ENCODE measurements around the gene BOK. TPM values are rescaled to one million over a fixed set of nuclear protein-coding genes. Genes with fewer than 3 reads are reported as not detected.

Gene BOK
- total and polyA plus RNA-seq, 10 of the 15 experiments (the other 5 are each of a cell fraction or from before 2014, with no cell fraction given) = 0.04 to 0.15 (median 0.12) TPM; not detected in 7

DNA sequence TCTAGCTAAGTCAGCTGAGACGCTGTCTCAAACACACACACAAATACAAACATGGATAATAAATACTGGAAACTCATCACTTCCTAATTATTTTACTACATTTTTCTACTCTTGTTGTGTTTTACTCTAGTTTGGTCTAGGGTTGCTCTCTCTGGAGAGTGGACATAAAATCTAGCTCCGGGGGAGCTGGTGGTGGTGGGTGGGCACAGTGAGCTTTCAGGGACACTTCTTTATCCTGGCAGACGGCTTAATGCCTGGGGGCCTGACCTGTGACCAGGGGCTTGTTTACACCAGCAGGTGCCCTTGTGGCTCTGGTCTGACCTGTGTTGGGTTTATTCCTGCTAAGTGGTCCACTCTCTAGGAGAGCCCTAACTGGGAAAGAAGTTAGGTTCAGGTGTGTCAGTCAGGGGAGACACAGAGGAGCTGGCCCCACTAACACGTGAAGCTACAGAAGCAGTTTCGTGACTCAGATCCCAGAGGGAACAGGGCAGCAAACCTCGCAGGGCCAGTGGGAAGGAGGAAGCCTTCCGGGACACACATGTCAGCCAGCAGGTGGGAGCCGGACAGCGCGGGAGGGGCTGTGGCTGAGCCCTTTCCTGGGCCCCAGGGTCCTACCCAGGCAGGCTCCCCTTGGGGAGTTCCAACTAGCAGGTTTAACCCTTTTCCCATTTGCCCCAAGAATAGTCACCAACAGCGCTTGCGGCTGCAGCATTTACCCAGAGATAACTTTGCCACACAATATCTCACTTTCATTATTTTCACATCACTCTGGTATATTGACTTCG is 22.5 kb upstream of the BOK start:
- Histone ChIP-seq H3K4me2 (ENCODE audit: control insufficient read depth, insufficient read depth) (no peak overlapping the region), H3K27me3 (replicated peaks in 1 of 2; ENCODE audit: control insufficient read depth in 2 of 2, insufficient read depth in 2 of 2, low read length in 1 of 2) (peaks cover 0 to 1% of the 10 kb centered on the region in 2 experiments; a peak in 1 of 4 replicates), H3K9me3 (replicated peaks; ENCODE audit: control insufficient read depth, insufficient read depth, low read length) (no peaks in the 10 kb centered on the region), H3K4me1 (ENCODE audit: control insufficient read depth, insufficient read depth, low read length) (no peaks in the 10 kb centered on the region; the same call in 1 of the 2 replicates), H4K20me1 (ENCODE audit: control insufficient read depth, insufficient read depth) (no peaks in the 10 kb centered on the region), H3K9ac (ENCODE audit: control insufficient read depth, insufficient read depth, low read length) (no peak overlapping the region), H2AFZ (ENCODE audit: control insufficient read depth, low read depth, low read length) (no peak overlapping the region), H3K36me3 (ENCODE audit: control insufficient read depth in 2 of 2, insufficient read depth in 2 of 2, low read length in 1 of 2) (no peaks in the 10 kb centered on the region), H3K4me3 (no peak overlapping the region), H3K79me2 (ENCODE audit: control insufficient read depth, insufficient read depth, low read length) (no peaks in the 10 kb centered on the region), H3K27ac (ENCODE audit: control insufficient read depth, insufficient read depth) (no peak overlapping the region)
- in situ Hi-C loops (cut with MboI) (no loop called here), intact Hi-C loops (cut with micrococcal nuclease; ENCODE audit: unreplicated experiment) (no loop called here)
- ATAC-seq = no peak
- ChIA-PET CTCF (interaction anchor here (1.2 kb wide), 1 partner anchor 77 kb away, joined by 4 read pairs; no protein-coding TSS in a partner anchor), POLR2A (no interaction called here), SMC1A (ENCODE audit: uncharacterized antibody, unreplicated experiment) (no interaction called here), RAD21 (ENCODE audit: unreplicated experiment) (no interaction called here)
- 46% methylated on average over 13 of the region's 13 CpGs for WGBS (ENCODE audit: insufficient coverage, insufficient replicate concordance, low lambda C conversion rate, missing lambda C conversion rate)
- no TSS peak for BruUV-seq (replicated peaks)
- DNase-seq (ENCODE audit: low read depth, low spot score) = no peak
- FAIRE-seq = no peak
- no peak for TF ChIP-seq ATF7 (IDR thresholded peaks at IDR 0.05; ENCODE audit: low read depth)
- TF ChIP-seq HDAC6 (IDR thresholded peaks at IDR 0.05; ENCODE audit: unreplicated experiment) = no peak
- TF ChIP-seq RCOR1 (conservative IDR thresholded peaks at IDR 0.05; ENCODE audit: low read depth, low read length) = no peak
- TF ChIP-seq, protein P1, sequence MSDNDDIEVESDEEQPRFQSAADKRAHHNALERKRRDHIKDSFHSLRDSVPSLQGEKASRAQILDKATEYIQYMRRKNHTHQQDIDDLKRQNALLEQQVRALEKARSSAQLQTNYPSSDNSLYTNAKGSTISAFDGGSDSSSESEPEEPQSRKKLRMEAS (IDR thresholded peaks at IDR 0.05; ENCODE audit: low read depth, low read length) = no peak
- TF ChIP-seq CBX3 (IDR thresholded peaks at IDR 0.05; ENCODE audit: borderline replicate concordance, low read depth) = no peak
- no peak for TF ChIP-seq EGR1 (IDR thresholded peaks at IDR 0.05; ENCODE audit: borderline replicate concordance in 1 of 2, low read depth in 2 of 2, low read length in 2 of 2)
- TF ChIP-seq FOXM1 (IDR thresholded peaks at IDR 0.05; ENCODE audit: low read depth, low read length) = no peak
- TF ChIP-seq WRNIP1 (IDR thresholded peaks at IDR 0.05; ENCODE audit: borderline replicate concordance, low read depth, low read length) = no peak
- TF ChIP-seq SRF (IDR thresholded peaks at IDR 0.05; ENCODE audit: low read depth in 2 of 2, low read length in 2 of 2) = no peak
- no peak for TF ChIP-seq SREBF1 (IDR thresholded peaks at IDR 0.05; ENCODE audit: low read length)
- TF ChIP-seq CHD1 (IDR thresholded peaks at IDR 0.05; ENCODE audit: low read depth, low read length) = no peak
- no peak for TF ChIP-seq ZNF24 (IDR thresholded peaks at IDR 0.05)
- no peak for TF ChIP-seq SMAD5 (IDR thresholded peaks at IDR 0.05; ENCODE audit: low read depth)
- TF ChIP-seq, protein P2, sequence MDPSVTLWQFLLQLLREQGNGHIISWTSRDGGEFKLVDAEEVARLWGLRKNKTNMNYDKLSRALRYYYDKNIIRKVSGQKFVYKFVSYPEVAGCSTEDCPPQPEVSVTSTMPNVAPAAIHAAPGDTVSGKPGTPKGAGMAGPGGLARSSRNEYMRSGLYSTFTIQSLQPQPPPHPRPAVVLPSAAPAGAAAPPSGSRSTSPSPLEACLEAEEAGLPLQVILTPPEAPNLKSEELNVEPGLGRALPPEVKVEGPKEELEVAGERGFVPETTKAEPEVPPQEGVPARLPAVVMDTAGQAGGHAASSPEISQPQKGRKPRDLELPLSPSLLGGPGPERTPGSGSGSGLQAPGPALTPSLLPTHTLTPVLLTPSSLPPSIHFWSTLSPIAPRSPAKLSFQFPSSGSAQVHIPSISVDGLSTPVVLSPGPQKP (IDR thresholded peaks at IDR 0.05; ENCODE audit: low read depth, low read length) = no peak
- TF ChIP-seq ZBED1 (IDR thresholded peaks at IDR 0.05; ENCODE audit: borderline replicate concordance) = no peak
- no peak for TF ChIP-seq DPF2 (IDR thresholded peaks at IDR 0.05)

Data from GM12878 (cell line).